SKM-1 (cell line): ENCODE results near the gene RBM15B.

ENCODE experiments used
- DNase-seq: peaks from one replicate; lab custom pipeline; 2025; ENCODE audit not compliant: unreplicated experiment; lab: John Stamatoyannopoulos, UW

RBM15B gene

GRCh38 chr3:51441282-51442030, 50.4 kb downstream of the RBM15B start:
- no peak for DNase-seq

- DNase-seq, result no peak
These were observed 54.6 kb downstream of the RBM15B start for GRCh38 chr3:51445544-51446280.
